Measurements from ENCODE around the gene RET.

The RET gene

GRCh38 chr10:43074827-43075611 is 1.9 kb upstream of the RET start:
- TF ChIP-seq CTCF (IDR thresholded peaks at IDR 0.05; ENCODE audit: control insufficient read depth, insufficient read depth, low read depth, low read length, missing control alignments) = no peak
- no peak for DNase-seq (ENCODE audit: low read depth)
- no peak overlapping the region for H3K4me3 ChIP-seq (ENCODE audit: control insufficient read depth, low read depth, low read length)

- no peak for DNase-seq (ENCODE audit: low read depth)
- no peak overlapping the region for H3K4me3 ChIP-seq (ENCODE audit: control insufficient read depth, low read depth, low read length)
- peak; percentile 11 for TF ChIP-seq CTCF (IDR thresholded peaks at IDR 0.05; ENCODE audit: control insufficient read depth, insufficient read depth, low read depth, low read length, missing control alignments)
Measured at GRCh38 chr10:43075612-43076003, 1.3 kb upstream of the RET start.

GRCh38 chr10:43076311-43076875 is 476 bp upstream of the RET start:
- DNase-seq (ENCODE audit: low read depth) = no peak
- TF ChIP-seq CTCF (IDR thresholded peaks at IDR 0.05; ENCODE audit: control insufficient read depth, insufficient read depth, low read depth, low read length, missing control alignments) = no peak
- H3K4me3 ChIP-seq (ENCODE audit: control insufficient read depth, low read depth, low read length) = no peak overlapping the region; the same call in 1 of the 2 replicates

GRCh38 chr10:43077421-43078171 is 727 bp downstream of the RET start:
- H3K4me3 ChIP-seq (ENCODE audit: control insufficient read depth, low read depth, low read length) = no peak overlapping the region
- no peak for TF ChIP-seq CTCF (IDR thresholded peaks at IDR 0.05; ENCODE audit: control insufficient read depth, insufficient read depth, low read depth, low read length, missing control alignments)
- DNase-seq (ENCODE audit: low read depth) = no peak

- no peak for DNase-seq (ENCODE audit: low read depth)
- TF ChIP-seq CTCF (IDR thresholded peaks at IDR 0.05; ENCODE audit: control insufficient read depth, insufficient read depth, low read depth, low read length, missing control alignments) = no peak
- H3K4me3 ChIP-seq (ENCODE audit: control insufficient read depth, low read depth, low read length) = no peak overlapping the region
Measured at GRCh38 chr10:43078175-43078985, 1.5 kb downstream of the RET start.

- no peak overlapping the region for H3K4me3 ChIP-seq (ENCODE audit: control insufficient read depth, low read depth, low read length)
- peak; percentile 53 for TF ChIP-seq CTCF (IDR thresholded peaks at IDR 0.05; ENCODE audit: control insufficient read depth, insufficient read depth, low read depth, low read length, missing control alignments)
- DNase-seq (ENCODE audit: low read depth) = no peak
Measured at GRCh38 chr10:43078986-43079273, 2.1 kb downstream of the RET start.

Measured in AG09309 (cell line).